ENCODE measurements around the gene STARD3. TPM values are rescaled to one million over a fixed set of nuclear protein-coding genes. Genes with fewer than 3 reads are reported as not detected.

Gene STARD3
- total and polyA plus RNA-seq, 12 donors, result 14.2 to 46.1 (median 19.9) TPM

- Histone ChIP-seq H3K4me1 (peaks cover 10 to 68% (median 44%) of the 10 kb centered on the region in 9 donors), H3K4me3 (no peak overlapping the region), H3K27me3 (peaks cover 0 to 33% (median 0%) of the 10 kb centered on the region in 7 donors), H3K36me3 (peaks cover 0 to 16% (median 3%) of the 10 kb centered on the region in 9 donors), H3K27ac (peak overlapping the region in 7 of 10 donors; percentile 27 to 88 (median 45)), H3K9me3 (no peaks in the 10 kb centered on the region)
- intact Hi-C loops (cut with DNase I), result loop anchor here in 1 of 10 donors (1.0 kb wide), 1 partner anchor 24 kb away; no protein-coding TSS in a partner anchor
- ATAC-seq (peak in 3 of 8 donors; percentile 11 to 43 (median 34)), DNase-seq (no peak)
- WGBS, 2 donors, result 49 to 62% methylated on average over 12 of the region's 12 CpGs
- no peak for TF ChIP-seq CTCF (IDR thresholded peaks at IDR 0.05)
Observed at GRCh38 chr17:39702901-39703893, 66.3 kb downstream of the STARD3 start.

- Histone ChIP-seq H3K4me1 (peaks cover 10 to 68% (median 44%) of the 10 kb centered on the region in 9 donors), H3K27me3 (peaks cover 0 to 31% (median 0%) of the 10 kb centered on the region in 7 donors), H3K27ac (peak overlapping the region in 3 of 10 donors; percentile 45 to 88 (median 74)), H3K36me3 (peaks cover 0 to 23% (median 10%) of the 10 kb centered on the region in 9 donors), H3K4me3 (no peak overlapping the region), H3K9me3 (no peaks in the 10 kb centered on the region)
- intact Hi-C loops (cut with DNase I), result loop anchor here in 1 of 10 donors (1.0 kb wide), 1 partner anchor 23 kb away; no protein-coding TSS in a partner anchor
- WGBS, 2 donors, result 83% methylated on average over 5 of the region's 5 CpGs
- TF ChIP-seq CTCF (IDR thresholded peaks at IDR 0.05), result no peak
- ATAC-seq, result no peak
- no peak for DNase-seq
Observed at GRCh38 chr17:39703913-39704312, 67.0 kb downstream of the STARD3 start.

DNA sequence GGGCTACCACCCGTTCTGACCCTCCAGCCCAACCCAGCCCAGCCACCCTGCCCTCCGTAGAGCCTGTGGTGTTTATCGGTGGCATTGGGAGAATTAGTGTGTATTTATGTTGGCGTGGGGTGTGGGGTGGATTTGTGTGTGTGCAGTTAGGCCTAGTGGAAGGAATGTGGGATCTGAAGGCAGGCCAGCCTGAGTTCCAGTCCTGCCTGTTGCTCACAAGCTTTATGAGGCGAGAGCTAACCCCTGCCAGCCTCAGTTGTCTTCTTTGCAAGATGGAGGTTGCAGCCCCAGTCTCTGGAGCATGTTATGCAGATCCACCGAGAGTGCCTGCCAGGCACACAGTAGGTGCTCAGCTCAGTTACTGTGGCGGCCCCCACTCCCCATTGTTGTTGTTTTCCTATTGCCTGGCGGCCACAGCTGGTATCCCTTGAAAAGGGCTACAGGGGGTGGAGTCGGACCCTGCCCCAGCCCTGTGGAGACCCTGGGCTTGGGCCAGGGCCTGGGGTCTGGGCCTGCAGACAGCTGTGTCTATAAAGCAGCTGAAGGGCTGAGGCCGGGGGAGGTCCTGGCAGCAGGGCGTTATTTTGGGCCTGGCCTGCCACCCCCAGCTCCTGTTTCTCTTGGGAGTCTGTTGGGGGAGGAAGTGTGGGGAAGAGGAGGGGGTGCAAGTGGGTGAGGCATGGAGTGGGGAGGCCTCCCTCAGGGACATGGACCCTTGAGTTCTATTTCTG lies 68.0 kb downstream of the STARD3 start:
- DNase-seq, result no peak
- Histone ChIP-seq H3K4me3 (no peak overlapping the region), H3K9me3 (no peaks in the 10 kb centered on the region), H3K36me3 (peaks cover 0 to 34% (median 18%) of the 10 kb centered on the region in 9 donors), H3K4me1 (peaks cover 10 to 62% (median 40%) of the 10 kb centered on the region in 9 donors), H3K27ac (peak overlapping the region in 9 of 10 donors; percentile 56 to 82 (median 70)), H3K27me3 (peaks cover 0 to 20% (median 0%) of the 10 kb centered on the region in 7 donors)
- TF ChIP-seq CTCF (IDR thresholded peaks at IDR 0.05), result peak in 4 of 9 donors; percentile 6 to 27 (median 19)
- intact Hi-C loops (cut with DNase I), result no loop called here
- WGBS, 2 donors, result 46 to 60% methylated on average over 11 of the region's 11 CpGs
- peak in 3 of 8 donors; percentile 6 to 31 (median 14) for ATAC-seq

All from heart right ventricle (tissue), 16 donors.